ENCODE data around the gene BIRC3. TPM values are rescaled to one million over a fixed set of nuclear protein-coding genes. Genes with fewer than 3 reads are reported as not detected.

BIRC3 gene
- total RNA-seq (100 to 1,000 TPM; 115 to 124 TPM), total RNA-seq (311 to 2,336 (median 603) reads per million in 172 experiments)
- polyA plus RNA-seq (2013, experiment 1 of 2): 159 TPM
- polyA plus RNA-seq (2013, experiment 2 of 2): 160 TPM

DNA sequence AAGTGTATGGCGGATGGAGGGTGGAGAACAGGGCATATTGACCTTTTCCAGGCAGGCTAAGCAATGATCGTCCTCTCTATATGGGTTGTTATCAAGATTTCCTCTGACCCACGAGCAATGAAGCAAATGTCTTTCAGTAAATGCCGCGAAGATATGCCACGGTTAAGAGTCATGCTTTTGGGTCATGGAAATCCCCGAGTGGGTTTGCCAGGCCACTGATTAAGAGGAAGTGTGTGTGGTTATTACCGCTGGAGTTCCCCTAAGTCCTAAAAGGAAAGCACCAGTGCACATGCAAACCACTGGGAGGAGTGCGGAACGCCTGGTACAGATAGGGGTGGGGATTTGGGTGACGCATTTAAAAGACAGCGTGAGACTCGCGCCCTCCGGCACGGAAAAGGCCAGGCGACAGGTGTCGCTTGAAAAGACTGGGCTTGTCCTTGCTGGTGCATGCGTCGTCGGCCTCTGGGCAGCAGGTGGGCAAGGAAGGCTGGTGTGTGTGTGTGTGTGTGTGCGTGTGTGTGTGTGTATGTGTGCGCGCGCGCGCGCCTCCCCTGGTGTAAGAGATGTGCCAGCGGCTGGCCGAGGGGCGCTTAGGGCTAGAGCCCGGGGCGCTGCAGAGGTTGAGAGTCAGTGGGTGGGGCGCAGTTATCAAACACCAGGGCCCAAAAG, at the start of gene BIRC3:
Gene BIRC3 (plus strand): TSS at position 386 of the 669 bp plus-strand sequence. CDS start 7,026 bp downstream, outside the sequence.
- intact Hi-C loops (cut with DNase I, micrococcal nuclease): loop anchor here in 1 of 2 experiments (1.0 kb wide), 4 partner anchors 11 to 49 kb away; no protein-coding TSS in a partner anchor
- TF ChIP-seq, protein P1, sequence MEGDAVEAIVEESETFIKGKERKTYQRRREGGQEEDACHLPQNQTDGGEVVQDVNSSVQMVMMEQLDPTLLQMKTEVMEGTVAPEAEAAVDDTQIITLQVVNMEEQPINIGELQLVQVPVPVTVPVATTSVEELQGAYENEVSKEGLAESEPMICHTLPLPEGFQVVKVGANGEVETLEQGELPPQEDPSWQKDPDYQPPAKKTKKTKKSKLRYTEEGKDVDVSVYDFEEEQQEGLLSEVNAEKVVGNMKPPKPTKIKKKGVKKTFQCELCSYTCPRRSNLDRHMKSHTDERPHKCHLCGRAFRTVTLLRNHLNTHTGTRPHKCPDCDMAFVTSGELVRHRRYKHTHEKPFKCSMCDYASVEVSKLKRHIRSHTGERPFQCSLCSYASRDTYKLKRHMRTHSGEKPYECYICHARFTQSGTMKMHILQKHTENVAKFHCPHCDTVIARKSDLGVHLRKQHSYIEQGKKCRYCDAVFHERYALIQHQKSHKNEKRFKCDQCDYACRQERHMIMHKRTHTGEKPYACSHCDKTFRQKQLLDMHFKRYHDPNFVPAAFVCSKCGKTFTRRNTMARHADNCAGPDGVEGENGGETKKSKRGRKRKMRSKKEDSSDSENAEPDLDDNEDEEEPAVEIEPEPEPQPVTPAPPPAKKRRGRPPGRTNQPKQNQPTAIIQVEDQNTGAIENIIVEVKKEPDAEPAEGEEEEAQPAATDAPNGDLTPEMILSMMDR (IDR thresholded peaks at IDR 0.05): peak; percentile 34
- Histone ChIP-seq H3K9me3 (ENCODE audit: control insufficient read depth in 1 of 2, insufficient read depth in 1 of 2, low read length in 2 of 2) (no peaks in the 10 kb centered on the region), H3K27ac (ENCODE audit: low read depth in 1 of 2, low read length in 2 of 2) (peak within 1 kb of the TSS; percentile 95 to 96), H3K4me3 (ENCODE audit: low read length) (peak within 1 kb of the TSS; percentile 91), H3K27me3 (ENCODE audit: control insufficient read depth in 1 of 2, insufficient read depth in 2 of 2, low read length in 2 of 2) (no peaks in the 10 kb centered on the region), H3K4me1 (ENCODE audit: insufficient read depth, low read length) (peaks cover 42% of the 10 kb centered on the region), H3K36me3 (ENCODE audit: insufficient read depth, low read length) (peaks cover 8% of the 10 kb centered on the region)
- peak; percentile 74 to 99 (median 88) for DNase-seq
- peaks cover 75% of the 10 kb centered on the region for H3K4me1 Mint-ChIP-seq (ENCODE audit: low read depth)
- no peaks in the 10 kb centered on the region for H3K27me3 Mint-ChIP-seq
- peaks cover 45% of the 10 kb centered on the region for H3K36me3 Mint-ChIP-seq (ENCODE audit: low read depth)
- peak within 1 kb of the TSS; percentile 93 for H3K27ac Mint-ChIP-seq
- ATAC-seq (ENCODE audit: poor library complexity): peak; percentile 83
- H3K4me3 Mint-ChIP-seq: peak within 1 kb of the TSS; percentile 97
- ChIA-PET POLR2A (interaction anchor here (0.6 to 9.0 kb wide), 6 partner anchors 10 to 135 kb away, joined by 3 to 156 read pairs (median 20); no protein-coding TSS in a partner anchor), CTCF (interaction anchor here (1.1 to 16.1 kb wide), 5 partner anchors 9 to 134 kb away, joined by 3 to 185 read pairs (median 19); no protein-coding TSS in a partner anchor)
- no peaks in the 10 kb centered on the region for H3K9me3 Mint-ChIP-seq

DNA sequence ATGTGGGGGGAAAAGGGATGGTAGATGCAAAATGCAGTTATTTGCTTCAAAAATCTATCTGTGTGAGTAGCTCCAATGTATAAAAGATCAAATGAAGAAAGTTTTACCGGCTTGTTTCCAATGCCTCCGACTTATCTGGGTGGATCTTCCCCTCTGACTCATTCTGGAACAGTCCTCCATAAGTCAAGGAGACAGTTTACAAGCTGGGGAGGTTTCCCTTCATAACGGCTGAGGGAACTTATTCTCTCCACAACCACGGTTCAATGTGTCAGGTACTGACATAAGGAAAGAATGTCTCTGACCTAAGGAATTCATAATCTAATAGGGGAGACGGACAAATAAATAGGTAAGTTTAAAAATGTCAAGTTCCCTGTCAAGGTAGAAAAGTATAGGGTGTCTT, 49.7 kb upstream of the BIRC3 start:
- Histone ChIP-seq H3K4me1 (ENCODE audit: insufficient read depth, low read length) (peaks cover 20% of the 10 kb centered on the region), H3K9me3 (ENCODE audit: control insufficient read depth in 1 of 2, insufficient read depth in 1 of 2, low read length in 2 of 2) (no peaks in the 10 kb centered on the region), H3K27ac (ENCODE audit: low read depth in 1 of 2, low read length in 2 of 2) (no peak overlapping the region), H3K27me3 (ENCODE audit: control insufficient read depth in 1 of 2, insufficient read depth in 2 of 2, low read length in 2 of 2) (no peaks in the 10 kb centered on the region), H3K36me3 (ENCODE audit: insufficient read depth, low read length) (no peaks in the 10 kb centered on the region), H3K4me3 (ENCODE audit: low read length) (no peak overlapping the region)
- DNase-seq: peak in 1 of 14 experiments; percentile 30
- Mint-ChIP-seq H3K4me1 (ENCODE audit: low read depth) (peaks cover 39% of the 10 kb centered on the region), H3K27me3 (no peaks in the 10 kb centered on the region), H3K9me3 (no peaks in the 10 kb centered on the region), H3K4me3 (peak overlapping the region; percentile 67), H3K36me3 (ENCODE audit: low read depth) (no peaks in the 10 kb centered on the region), H3K27ac (no peak overlapping the region)
- TF ChIP-seq, protein P1 (IDR thresholded peaks at IDR 0.05): no peak
- no peak for ATAC-seq (ENCODE audit: poor library complexity)
- CTCF ChIA-PET: interaction anchor here (0.6 to 3.2 kb wide), 3 partner anchors 26 to 422 kb away, joined by 3 to 14 read pairs (median 4); no protein-coding TSS in a partner anchor
- POLR2A ChIA-PET: interaction anchor here (2.5 kb wide), 1 partner anchor 51 kb away, joined by 9 read pairs; no protein-coding TSS in a partner anchor
- intact Hi-C loops (cut with DNase I, micrococcal nuclease): loop anchor here (1.0 to 10.0 kb wide), 3 partner anchors 50 to 837 kb away; partner anchors contain the start of genes ANGPTL5 (in 1 of the 2), BIRC3 (in 1 of the 2), CEP126 (in 1 of the 2) and DYNC2H1 (in 1 of the 2)

DNA sequence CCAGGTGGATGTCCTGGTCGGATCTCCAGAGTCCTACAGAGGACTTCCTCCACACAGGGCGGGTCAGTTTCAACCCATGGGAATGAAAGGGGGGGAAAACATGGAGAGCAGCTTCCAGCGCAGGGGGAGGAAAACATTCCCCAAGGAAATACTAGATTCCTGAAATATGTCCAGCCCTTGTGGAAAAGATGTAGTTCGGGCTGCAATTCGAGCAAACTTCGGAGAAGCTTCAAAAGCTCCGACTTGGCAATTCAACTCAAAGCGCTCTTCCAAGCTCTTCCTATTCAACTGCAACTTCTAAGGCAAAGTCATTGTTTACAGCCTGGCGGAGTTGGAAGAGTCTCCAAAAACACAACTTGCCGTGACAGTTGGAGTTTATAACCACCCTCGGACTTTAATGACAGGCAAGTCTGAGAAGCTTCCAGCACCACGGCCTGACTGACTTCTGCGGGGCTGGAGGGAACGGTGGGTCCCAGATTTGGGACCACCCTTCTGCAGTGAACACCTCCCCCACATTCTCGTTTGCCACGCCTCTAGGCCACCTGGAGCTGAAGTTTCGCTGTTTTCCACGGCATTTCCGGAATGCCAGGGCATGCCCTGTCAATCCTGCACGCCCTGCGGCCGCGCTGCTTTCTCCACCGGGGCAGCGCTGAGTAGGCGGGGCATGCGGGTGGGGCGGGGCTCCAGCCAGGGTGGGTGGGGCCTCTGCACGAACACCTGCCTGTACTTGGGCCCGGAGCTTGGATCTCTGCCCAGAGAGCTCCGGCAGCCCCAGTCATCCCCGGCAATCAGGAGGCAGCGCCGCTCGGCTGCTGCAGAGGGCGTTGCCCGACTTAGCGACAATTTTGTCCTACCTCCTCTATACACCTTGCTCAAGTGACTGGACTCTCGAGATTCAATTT, 49.0 kb upstream of the BIRC3 start:
- peak overlapping the region; percentile 83 for H3K4me3 Mint-ChIP-seq
- TF ChIP-seq, protein P1 (IDR thresholded peaks at IDR 0.05): peak; percentile 59
- peak overlapping the region; percentile 78 for H3K27ac Mint-ChIP-seq
- CTCF ChIA-PET: interaction anchor here (0.6 to 3.2 kb wide), 12 partner anchors 12 to 421 kb away, joined by 3 to 14 read pairs (median 4); partner anchors contain the start of gene CEP126
- H3K4me1 ChIP-seq (ENCODE audit: insufficient read depth, low read length): peaks cover 20% of the 10 kb centered on the region
- H3K27ac ChIP-seq (ENCODE audit: low read depth in 1 of 2, low read length in 2 of 2): no peak overlapping the region
- no peaks in the 10 kb centered on the region for H3K27me3 ChIP-seq (ENCODE audit: control insufficient read depth in 1 of 2, insufficient read depth in 2 of 2, low read length in 2 of 2)
- no peaks in the 10 kb centered on the region for H3K36me3 Mint-ChIP-seq (ENCODE audit: low read depth)
- H3K36me3 ChIP-seq (ENCODE audit: insufficient read depth, low read length): no peaks in the 10 kb centered on the region
- DNase-seq (peak; percentile 71 to 95 (median 82)), ATAC-seq (ENCODE audit: poor library complexity) (peak; percentile 99)
- POLR2A ChIA-PET: interaction anchor here (0.9 to 2.5 kb wide), 7 partner anchors 9 to 82 kb away, joined by 3 to 9 read pairs (median 4); no protein-coding TSS in a partner anchor
- H3K4me3 ChIP-seq (ENCODE audit: low read length): peak overlapping the region; percentile 49
- peaks cover 41% of the 10 kb centered on the region for H3K4me1 Mint-ChIP-seq (ENCODE audit: low read depth)
- no peaks in the 10 kb centered on the region for H3K9me3 Mint-ChIP-seq
- no peaks in the 10 kb centered on the region for H3K27me3 Mint-ChIP-seq
- intact Hi-C loops (cut with DNase I, micrococcal nuclease): loop anchor here (1.0 to 10.0 kb wide), 3 partner anchors 49 to 836 kb away; partner anchors contain the start of genes ANGPTL5 (in 1 of the 2), BIRC3 (in 1 of the 2), CEP126 (in 1 of the 2) and DYNC2H1 (in 1 of the 2)
- no peaks in the 10 kb centered on the region for H3K9me3 ChIP-seq (ENCODE audit: control insufficient read depth in 1 of 2, insufficient read depth in 1 of 2, low read length in 2 of 2)

Data from CD4-positive, alpha-beta T cell (primary cell).